ENCODE measurements around the gene STK31. TPM values are rescaled to one million over a fixed set of nuclear protein-coding genes. Genes with fewer than 3 reads are reported as not detected.

The STK31 gene, protein sequence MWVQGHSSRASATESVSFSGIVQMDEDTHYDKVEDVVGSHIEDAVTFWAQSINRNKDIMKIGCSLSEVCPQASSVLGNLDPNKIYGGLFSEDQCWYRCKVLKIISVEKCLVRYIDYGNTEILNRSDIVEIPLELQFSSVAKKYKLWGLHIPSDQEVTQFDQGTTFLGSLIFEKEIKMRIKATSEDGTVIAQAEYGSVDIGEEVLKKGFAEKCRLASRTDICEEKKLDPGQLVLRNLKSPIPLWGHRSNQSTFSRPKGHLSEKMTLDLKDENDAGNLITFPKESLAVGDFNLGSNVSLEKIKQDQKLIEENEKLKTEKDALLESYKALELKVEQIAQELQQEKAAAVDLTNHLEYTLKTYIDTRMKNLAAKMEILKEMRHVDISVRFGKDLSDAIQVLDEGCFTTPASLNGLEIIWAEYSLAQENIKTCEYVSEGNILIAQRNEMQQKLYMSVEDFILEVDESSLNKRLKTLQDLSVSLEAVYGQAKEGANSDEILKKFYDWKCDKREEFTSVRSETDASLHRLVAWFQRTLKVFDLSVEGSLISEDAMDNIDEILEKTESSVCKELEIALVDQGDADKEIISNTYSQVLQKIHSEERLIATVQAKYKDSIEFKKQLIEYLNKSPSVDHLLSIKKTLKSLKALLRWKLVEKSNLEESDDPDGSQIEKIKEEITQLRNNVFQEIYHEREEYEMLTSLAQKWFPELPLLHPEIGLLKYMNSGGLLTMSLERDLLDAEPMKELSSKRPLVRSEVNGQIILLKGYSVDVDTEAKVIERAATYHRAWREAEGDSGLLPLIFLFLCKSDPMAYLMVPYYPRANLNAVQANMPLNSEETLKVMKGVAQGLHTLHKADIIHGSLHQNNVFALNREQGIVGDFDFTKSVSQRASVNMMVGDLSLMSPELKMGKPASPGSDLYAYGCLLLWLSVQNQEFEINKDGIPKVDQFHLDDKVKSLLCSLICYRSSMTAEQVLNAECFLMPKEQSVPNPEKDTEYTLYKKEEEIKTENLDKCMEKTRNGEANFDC
- total RNA-seq = under 0.01 TPM in 1 of 2 replicates, not detected in the other

DNA sequence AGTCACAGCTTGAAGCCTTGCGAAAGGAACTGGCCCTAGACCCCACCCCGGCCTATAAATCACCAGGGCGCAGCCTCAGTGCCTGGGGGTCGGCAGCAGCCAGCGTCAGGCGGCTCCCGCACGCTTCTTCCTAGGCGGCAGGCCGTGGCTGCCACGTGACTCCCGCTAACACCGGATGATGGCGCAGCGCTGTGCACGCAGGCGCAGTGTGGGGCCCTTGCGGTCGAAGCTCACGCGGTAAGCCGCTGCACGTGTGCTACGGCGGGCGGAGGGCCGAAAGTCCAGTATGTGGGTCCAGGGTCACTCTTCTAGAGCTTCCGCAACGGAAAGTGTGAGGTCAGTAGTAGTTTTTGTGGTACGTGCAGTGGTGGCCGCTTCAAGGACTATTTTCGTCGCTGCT lies at the start of gene STK31:
Gene STK31 (plus strand): TSS at position 220 of the 400 bp plus-strand sequence. CDS start 67 bp downstream, at position 287.

DNA sequence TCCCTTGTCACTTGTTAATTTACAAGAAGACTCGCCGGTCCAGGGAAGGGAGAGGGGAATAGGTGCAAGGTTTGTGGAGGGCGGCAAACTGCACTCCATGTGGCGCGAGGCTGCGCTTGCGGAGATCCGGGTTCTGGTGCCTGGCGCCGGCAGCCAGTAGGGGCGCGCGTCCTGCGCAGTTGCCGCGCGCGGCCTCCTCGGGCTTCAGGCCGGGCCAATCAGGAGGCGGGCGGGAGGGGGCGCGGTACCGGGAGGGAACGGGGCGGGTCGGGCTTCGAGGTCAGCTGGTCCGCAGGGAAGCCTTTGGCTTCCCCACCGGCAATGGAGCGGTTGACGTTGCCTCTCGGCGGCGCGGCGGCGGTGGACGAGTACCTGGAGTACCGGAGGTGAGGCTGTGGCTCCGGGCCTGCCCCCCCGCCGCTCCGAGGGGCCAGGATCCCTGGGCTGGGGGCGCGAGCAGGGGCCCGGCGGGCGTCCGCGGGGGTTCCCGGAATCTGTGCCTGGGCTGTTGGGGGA lies 30.1 kb upstream of the STK31 start, which contains the start of gene FAM221A:
Gene FAM221A (plus strand): TSS at position 302 of the 516 bp plus-strand sequence. CDS start 20 bp downstream, at position 322.

Other genes with a start within 250 kb of the STK31 start
- 7.6 and 8.3 TPM in 2 replicates for gene IGF2BP3, start 239.7 kb upstream of the STK31 start, total RNA-seq
- gene TRA2A, start 178.2 kb upstream of the STK31 start, total RNA-seq = 26.9 and 29.8 TPM in 2 replicates
- 11.1 and 12.3 TPM in 2 replicates for gene CCDC126, start 112.8 kb upstream of the STK31 start, total RNA-seq
- 0.73 and 1.3 TPM in 2 replicates for gene FAM221A, start 30.0 kb upstream of the STK31 start, total RNA-seq

Data from hair follicle dermal papilla cell (primary cell).